Glomerular visceral epithelial cell (primary cell): Measurements from ENCODE around the gene HJV.
A peak's percentile ranks its signal among the peaks of the same experiment; 100 is the strongest.

Experiments used
- DNase-seq: peaks from one replicate; pipeline ENCODE4 v3.0.0-alpha.2; 2016; ENCODE audit errors: extremely low spot score

HJV gene

DNA sequence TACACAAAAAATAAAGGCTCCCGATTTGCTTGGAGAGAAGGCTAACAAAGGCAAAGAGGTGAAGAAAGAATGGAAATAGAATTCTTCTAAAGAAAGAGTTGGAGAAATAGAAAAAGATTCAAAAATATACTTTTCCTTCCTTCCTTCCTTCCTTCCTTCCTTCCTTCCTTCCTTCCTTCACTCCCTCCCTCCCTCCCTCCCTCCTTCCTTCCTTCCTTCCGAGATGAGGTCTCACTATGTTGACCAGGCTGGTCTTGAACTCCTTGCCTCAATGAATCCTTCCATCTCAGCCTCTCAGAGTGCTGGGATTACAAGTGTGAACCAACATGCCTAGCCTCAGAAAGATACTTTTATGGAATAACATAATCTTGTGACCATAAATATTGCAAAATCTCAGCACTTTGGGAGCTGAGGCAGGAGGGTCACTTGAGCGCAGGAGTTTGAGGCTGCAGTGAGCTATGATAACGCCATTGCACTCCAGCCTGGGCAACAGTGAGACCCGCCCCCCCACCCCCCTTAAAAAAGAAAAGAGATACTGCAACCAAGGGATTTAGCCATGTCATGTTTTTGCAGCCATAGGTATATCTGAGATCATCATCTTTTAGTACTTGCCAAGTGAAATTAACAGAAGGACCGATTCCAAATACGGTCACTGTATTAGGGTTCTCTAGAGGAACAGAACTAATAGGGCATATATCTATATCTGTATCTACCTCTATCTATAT lies 1.0 kb upstream of the HJV start:
- no peak for DNase-seq

DNA sequence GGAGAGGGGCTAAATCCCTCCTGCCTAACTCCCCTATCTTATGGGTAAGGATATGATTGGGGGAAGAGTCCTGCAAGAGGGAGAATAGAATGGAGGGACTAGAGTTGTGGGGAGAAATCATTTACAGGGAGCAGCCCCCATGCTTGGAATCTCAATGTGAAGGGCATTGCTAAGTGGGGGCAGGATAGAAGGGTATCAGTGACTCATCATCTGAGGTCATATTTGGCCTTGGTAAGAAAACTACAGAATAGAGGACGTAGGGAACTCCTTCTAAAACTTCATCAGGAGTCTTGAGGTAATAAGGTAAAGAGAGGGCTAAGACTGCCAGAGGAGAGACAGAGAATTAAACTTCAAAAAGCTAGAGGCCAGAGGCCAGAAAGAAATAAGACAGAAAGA lies 487 bp downstream of the HJV start:
- DNase-seq = no peak

DNA sequence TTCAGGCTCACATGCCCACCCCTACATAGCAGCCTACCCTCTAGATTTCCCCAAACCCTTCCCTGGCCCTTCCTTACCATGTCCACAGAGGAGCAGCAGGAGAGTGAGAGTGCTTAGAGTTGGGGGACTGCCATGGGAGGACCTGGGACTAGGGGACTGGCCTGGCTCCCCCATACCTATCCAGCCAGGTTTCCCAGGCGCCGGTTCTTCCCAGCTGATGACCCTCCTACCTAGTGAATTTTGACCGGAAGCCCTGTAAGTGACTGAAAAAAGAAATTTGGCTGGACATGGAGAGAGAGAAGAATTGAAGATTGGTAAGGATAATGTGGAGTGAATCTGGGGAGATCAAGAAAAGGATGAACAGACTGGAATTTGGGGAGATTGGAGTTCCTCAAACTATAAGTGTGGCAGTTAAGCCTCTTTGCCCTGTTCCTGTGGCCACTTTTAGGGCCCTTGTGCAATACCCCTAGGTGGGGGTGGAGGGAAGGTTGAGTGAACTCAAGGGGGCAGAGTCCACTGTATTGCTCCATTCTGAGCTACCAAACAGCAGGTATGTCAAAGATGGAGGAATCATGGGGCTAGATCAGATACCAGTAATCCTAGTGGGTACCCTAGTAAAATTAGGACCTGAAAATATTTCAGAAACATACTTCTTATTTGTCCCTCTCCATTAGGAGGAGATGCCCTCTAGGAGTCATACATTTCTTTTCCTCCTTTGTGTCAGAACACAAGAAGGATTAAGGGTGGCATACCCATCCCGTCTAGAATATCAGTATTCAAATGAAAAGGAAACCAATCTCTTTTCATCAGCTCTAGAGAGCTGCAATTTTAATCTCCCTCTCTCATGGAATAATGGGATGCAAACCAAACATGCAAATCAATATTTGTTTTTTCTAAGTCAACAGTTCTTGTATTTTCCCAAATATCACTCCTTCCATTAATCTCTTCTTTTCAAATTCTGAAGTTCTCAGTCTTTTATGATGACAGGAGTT lies 1.2 kb downstream of the HJV start:
- no peak for DNase-seq

DNA sequence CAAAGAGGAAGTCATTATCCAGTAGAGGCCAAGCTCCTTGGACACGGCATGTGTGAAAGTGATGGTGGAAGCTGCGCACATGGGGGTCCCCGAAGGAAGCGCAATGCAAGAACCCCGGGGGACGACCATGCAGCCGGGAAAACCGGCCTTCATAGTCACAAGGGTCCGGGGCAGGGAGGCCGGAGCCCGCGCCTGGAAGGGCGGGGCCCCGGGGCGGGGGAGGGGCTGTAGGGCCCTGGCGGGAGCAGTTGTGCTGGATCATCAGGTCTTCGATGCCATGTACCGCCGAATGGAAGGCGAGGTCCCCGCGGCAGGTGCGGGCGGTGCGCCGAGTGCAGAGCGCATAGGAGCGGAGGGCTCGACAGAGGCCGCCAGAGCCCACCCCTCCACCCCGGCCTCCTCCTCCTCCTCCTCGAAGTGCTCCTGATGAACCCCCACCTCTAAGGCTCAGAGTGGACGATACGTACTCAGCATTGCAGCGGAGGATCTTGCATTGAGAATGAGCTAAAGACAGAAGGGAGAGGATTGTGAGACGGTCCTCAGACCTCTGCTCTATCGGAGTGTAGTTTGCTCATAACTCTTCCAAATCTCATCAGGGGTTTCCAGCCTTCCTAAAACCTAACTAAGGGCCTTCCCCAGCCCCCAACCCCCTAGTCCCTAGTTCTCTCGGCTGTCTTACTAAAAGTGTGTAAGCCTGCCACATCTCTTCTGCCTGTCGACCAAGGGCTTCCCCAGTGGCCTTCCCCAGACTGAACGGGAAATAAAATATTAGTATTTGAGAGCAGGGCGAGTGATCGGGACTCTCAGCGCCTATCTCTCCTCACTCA lies 2.1 kb downstream of the HJV start:
- DNase-seq = no peak

DNA sequence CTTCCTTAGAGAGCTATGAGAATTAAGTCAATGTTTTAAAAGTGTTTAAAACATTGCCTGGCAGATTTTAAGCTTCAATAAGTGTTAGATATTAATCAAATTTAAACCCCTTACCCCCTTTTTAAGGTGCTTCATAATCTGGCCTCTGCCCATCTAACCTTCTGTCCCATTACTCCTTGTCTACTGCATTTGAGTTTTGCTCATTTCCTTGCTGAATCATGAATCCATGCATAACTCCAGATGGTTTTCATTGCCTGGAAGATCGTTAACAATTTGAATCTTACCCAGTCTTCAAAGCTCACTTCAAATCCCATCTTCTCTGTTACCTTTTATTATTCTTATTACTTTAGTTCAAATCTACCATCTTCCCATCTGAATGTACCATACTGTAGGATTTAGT lies 4.6 kb downstream of the HJV start:
- no peak for DNase-seq

DNA sequence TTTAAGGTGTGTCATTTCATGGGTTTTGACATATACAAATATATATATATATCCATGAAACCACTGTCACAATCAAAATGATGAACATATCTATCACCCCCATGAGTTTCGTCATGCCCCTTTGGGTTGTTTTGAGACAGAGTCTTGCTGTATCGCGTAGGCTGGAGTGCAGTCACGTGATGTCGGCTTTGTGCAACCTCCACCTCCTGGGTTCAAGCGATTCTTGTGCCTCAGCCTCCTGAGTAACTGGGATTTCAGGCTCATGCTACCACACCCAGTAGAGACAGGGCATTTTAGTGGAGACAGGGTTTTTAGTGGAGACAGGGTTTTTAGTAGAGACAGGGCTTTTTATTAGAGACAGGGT lies 8.0 kb downstream of the HJV start:
- DNase-seq = no peak

DNA sequence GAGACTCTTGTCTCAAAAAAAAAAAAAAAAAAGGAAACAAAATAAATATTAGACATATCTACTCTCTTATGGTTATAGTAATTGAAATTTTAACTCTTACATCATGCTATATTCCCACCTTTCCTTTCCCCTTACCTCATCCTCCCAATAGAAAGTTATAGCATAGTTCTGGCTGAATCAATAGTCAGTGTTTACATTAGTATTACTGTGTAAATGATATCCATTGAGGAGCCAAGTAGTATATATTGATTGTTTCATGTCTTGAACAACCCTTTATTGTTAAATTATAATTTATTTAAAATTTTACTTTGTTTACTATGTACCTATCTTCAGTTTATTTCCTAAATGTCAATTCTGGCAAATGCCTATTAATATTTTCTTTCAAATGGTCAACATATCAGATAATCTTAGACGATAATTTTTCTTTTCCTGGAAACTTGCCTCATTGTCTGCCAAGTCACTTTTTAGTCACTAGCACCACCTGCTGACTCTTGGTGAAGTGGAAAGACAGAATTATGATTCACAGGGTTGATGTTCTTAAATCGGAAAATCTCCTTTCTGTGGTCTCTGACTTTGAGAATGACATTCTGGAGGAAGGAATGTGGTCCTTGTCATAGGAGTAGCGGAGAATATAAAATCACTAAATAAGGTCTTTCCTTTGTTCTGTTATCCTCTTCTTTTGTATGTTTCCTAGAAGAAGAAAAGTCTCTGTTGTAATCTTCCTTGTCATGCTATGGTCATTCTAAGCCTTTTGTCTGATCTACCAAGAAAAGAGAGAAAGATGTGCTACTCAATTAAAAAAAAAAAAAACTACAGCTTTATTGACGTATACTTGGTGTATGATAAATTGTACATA lies 8.6 kb downstream of the HJV start:
- DNase-seq = peak; percentile 74

DNA sequence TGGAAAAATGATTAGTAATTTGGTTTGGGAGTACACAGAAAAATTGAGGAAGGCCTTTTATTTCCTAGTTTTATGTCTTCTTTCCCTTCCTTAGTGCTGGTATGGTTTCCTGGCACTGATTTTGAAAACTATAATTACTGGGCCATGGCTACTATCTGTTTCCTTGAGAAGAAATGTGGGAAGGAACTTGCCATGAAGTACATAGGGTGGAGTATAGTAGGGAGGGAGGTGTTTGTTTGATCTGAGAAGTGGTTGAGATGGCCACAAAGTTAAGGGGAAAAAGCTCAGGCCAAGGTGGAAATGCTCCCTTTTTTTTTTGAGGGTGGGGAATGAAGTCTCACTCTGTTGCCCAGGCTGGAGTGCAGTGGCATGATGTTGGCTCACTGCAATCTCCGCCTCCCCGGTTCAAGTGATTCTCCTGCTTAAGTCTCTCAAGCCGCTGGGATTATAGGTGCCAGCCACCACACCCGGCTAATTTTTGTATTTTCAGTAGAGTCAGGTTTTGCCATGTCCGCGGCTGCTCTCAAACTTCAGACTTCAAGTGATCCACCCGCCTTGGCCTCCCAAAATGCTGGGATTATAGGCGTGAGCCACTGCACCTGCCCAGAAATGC lies 11.3 kb downstream of the HJV start:
- no peak for DNase-seq

DNA sequence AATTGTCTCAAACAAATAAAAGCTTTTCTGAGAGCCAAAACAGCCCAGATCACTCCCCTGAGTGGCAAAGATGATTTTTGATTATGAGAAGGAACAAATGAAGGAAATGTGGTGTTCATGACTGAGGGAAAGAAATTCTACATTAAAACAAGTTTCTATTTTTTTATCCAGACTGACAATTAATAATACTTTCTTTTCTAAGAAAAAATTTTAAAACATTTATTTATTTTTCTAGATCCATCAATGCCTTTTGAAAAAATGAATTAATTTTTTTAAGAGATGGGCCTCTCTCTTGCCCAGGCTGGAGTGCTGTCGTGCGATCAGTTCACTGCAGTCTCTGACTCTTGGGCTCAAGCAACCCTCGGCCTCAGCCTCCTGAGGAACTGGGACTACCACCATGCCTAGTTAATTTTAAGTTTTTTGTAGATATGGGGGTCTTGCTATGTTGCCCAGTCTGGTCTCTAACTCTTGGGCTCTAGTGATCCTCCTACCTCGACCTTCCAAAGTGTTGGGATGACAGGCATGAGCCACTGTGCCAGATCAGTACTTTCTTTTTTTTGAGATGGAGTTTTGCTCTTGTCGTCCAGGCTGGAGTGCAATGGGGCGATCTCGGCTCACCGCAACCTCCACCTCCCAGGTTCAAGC lies 13.9 kb downstream of the HJV start:
- no peak for DNase-seq

DNA sequence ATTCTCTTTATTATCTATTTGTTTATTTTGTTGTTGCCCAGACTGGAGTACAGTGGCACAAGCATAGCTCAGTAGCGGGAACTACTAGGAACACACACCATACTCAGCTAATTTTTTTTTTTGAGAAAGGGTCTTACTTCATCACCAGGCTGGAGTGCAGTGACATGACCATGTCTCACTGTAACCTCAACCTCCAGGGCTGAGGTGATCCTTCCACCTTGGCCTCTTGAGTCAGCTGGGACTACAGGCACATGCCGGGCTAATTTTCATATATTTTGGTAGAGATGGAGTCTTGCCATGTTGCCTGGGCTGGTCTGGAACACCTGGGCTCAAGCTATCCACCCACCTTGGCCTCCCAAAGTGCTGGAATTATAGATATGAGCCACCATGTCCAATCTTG lies 19.8 kb downstream of the HJV start:
- no peak for DNase-seq

DNA sequence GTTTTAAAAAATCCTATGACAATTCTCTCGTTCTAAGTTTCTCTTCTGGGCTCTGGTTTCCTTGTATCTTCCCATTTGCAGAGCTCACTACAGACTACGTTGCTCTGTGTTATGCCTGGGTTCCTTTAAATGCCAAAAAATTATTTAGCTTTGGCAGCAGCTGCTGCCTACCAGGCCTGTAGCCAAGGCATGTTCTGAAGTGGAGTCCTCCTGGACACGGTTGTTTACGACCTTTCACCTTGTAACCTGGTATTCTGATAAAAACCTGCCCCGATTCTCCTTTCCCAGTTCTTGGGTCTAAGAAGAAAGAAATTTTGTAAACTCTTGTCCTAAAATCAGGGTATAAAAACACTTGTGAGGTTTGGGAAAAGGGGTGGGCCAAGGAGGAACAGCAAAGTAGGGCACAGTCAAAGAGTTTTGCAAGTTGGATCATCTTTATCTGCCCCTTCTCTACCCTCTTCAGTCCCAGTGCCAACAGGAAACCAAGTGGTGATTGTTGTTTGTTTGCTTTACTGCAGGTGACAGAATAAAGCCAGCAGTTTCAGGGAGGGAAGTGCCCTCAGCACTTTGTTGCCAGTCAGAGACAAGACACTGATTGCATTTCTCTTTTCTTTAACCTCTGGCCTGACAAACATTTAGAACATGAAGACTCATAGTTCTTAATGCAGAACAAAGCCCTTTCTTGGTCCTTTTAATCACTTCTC lies 22.1 kb downstream of the HJV start:
- DNase-seq = no peak

DNA sequence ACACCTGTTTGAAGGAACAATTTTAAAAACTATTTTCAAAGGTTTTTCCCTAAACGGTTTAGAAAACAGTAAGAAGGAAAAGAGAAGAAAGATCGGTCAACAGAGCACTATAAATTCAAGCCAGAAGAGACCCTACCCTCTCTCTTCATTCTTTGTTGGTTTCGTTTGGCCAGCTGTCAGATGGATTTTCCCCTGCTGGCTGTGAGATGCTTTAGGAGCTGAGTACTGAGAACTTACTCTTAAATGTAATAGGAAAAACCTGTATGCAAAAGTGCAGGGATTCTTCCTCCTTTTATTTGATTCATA lies 23.9 kb downstream of the HJV start:
- no peak for DNase-seq

DNA sequence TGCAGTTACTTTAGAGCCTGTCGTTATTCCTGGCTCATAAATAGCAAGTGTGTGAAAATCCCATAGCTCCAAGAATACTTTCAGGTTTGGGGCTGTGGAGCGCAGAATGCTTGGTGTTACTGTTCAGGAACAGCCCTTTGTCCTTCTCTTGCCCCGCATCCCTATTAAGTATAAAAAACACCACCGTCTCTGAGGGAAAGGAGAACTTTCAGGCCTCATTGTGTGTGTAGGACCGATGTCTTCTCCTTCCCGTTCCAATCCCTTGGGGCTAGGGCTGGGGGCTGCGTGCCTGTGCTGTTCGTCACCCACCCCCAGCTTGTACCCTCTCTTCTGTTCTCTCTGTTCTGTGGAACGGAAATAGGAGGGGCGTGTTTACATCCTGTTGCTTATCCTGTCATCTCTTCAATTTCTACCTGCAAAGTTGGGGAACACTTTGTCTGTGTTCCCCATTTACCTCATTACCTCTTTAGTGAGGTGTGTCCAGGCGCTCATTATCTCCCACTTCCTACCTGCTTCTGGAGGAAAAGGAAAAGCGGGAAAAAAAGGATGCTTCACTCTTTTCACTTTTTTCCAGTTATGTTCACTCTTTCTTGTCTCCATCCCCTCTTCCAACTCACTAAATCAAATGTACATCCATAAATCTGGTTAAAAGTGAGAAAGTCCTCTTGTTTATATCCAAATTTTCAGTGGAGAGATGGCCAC lies 24.4 kb downstream of the HJV start:
- DNase-seq = no peak

DNA sequence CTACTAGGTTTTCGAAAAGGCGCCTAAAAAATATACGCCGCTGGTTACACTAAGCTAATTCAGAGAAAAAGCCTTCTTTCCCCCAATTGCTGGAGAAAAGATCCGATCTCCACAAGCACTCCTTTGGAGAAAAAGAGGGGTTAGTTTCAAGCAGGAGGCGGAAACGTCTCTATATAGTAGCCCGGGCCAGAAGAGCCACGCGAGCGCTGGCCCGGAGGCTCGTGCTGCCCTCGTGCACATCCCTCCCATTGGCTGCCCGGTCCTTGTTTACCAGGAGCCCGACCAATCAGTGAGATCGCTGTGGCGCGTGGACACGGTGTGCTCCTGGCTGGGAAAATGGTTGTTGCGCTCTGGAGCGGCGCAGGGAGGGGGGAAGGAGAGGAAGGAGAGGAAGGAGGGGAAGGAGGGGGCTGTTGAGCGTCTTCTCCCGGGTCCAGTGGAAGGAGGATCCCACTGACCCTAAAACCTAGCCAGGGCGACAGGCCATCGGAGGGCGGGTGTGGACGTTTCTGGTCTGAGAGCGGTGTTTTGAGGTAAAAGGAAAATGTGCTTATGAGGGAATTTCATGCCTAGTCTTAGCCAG lies 25.0 kb downstream of the HJV start, which contains the start of gene TXNIP:
TXNIP (minus strand) TSS at position 147 of the 583 bp plus-strand sequence. CDS start 313 bp downstream, outside the sequence.
- peak; percentile 97 for DNase-seq

DNA sequence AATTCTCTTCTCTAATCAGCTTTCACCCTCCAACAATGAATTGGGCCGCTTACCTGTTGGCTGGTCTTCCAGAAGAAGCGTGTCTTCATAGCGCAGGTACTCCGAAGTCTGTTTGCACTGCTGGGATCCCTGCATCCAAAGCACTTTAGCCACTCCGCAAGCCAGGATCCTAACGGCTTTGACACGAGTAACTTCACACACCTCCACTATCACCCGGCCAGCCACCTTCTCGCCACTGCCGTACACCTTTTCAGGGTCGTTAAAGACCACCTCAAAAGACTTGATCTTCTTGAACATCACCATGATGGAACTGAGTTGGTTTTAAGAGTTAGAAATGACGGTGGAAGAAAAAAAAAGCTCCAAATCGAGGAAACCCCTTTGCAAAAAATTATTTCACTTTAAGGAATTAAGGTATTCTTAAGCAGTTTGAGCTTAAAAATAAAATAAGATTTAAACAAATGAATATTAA lies 25.5 kb downstream of the HJV start:
- DNase-seq = no peak

DNA sequence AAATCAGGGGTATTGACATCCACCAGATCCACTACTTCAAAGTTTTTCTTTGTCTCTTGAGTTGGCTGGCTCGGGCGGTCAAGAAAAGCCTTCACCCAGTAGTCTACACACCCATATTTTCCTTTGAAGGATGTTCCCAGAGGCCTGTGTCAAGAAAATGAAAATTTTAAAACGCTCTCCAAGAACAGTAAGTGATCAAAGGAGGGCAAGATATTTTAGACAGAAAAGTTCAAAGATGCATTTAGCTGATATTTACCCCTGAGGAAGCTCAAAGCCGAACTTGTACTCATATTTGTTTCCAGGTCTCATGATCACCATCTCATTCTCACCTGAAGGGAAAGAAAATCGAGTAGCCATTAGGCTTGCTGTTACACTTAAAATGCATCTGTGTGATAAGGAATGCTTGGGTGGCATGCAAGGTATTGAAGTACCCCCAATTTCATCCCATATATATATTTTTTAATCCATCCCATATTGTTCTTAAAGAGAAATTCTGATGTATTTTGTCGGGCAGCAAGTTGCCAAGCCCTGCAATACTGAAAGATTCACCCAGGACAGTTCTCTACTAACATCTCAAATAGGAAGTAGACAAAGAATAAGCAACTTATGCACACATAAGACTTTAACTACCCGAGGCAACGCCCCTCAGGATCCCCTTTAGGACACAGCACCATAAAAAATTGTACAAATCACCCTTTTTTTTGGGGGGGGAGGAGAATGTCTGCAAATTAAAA lies 26.2 kb downstream of the HJV start:
- DNase-seq = no peak

DNA sequence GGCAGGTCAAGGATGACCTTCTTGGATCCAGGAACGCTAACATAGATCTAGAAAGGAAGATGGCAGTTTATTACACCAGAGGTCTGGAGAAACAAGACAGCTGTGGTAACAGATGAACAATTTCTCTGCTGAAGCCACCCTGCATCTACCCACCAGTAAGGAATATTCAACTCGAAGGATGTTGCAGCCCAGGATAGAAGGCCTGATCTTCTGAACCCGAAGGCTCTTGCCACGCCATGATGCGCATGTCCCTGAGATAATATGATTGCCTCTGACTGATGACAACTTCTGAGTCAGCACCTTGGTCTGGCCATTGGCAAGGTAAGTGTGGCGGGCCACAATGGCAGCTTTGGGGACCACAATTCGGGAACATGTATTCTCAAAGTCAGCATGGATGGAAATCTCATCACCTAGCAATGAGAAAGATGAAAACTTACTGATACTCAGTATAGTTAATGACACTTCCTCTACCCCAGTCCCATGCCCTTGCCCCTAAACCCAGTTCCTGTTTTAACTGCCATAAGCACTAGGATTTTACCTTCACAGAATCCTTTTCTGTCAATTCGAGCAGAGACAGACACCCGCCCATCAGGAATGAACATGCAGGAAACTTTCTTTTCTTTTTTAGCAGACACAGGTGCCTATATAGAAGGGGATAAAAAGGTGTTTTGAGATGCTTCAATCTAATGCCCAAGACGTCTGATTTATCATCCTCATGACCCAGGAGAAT lies 27.0 kb downstream of the HJV start:
- DNase-seq = no peak
